Endothelial cell of umbilical vein (primary cell): ENCODE measurements around the gene ARHGAP22. TPM values are rescaled to one million over a fixed set of nuclear protein-coding genes. Genes with fewer than 3 reads are reported as not detected.

Source experiments
- BruUV-seq: library from RNA; stranded (reverse); fragments of 400-500 nt; replicated peaks from 2 replicates; lab custom pipeline; 2021; lab: Mats Ljungman, UMichigan
- CTCF ChIA-PET: fragments of 300-600, 350-600 bp; sonication (Branson Sonifier 250); formaldehyde crosslinking; loops from one replicate; lab custom pipeline; 2021; ENCODE audit warnings: antibody characterized with exemption, inconsistent platforms; lab: Charles Lee
- POLR2A ChIA-PET: fragments of 300-600, 350-600 bp; sonication (Branson Sonifier 250); formaldehyde crosslinking; loops from one replicate; lab custom pipeline; 2021; ENCODE audit warnings: antibody characterized with exemption, inconsistent platforms; lab: Charles Lee
- DNase-seq: peaks from one replicate; pipeline ENCODE4 v3.0.0-alpha.2; 2011; ENCODE audit warnings: low read depth, low spot score
- FAIRE-seq: peaks from 2 replicates; lab custom pipeline; 2011; peaks lifted over from hg19 to GRCh38; lab: Jason Lieb, UNC
- H2AFZ ChIP-seq: 2 replicates; pipeline ENCODE4 v1.6.0; 2012; ENCODE audit warnings: low read depth, low read length, control low read depth, inconsistent platforms
- H3K27ac ChIP-seq: 2 replicates; pipeline ENCODE4 v1.5.1; 2011; ENCODE audit warnings: low read depth, mild to moderate bottlenecking, control low read depth, low read length, moderate library complexity; ENCODE audit not compliant: insufficient read depth
- H3K27me3 ChIP-seq, 2 experiments: 2 replicates each; pipeline versions ENCODE4 v1.6.0 to v1.6.1; 2011; ENCODE audit warnings: low read length in 2 of 2, mixed read lengths in 1 of 2; ENCODE audit not compliant: control insufficient read depth in 2 of 2, insufficient read depth in 2 of 2
- H3K36me3 ChIP-seq, 2 experiments: 2 replicates in 1 of 2; 3 replicates in 1 of 2; pipeline ENCODE4 v1.5.1; 2011; ENCODE audit warnings: low read length in 2 of 2, mild to moderate bottlenecking in 1 of 2, moderate library complexity in 1 of 2; ENCODE audit not compliant: control insufficient read depth in 2 of 2, insufficient read depth in 2 of 2; ENCODE audit errors: extremely low read depth in 1 of 2
- H3K4me1 ChIP-seq: 3 replicates; pipeline ENCODE4 v1.5.1; 2011; ENCODE audit warnings: mild to moderate bottlenecking, low read length; ENCODE audit not compliant: control insufficient read depth, insufficient read depth; ENCODE audit errors: extremely low read depth
- H3K4me2 ChIP-seq: 2 replicates; pipeline ENCODE4 v1.6.1; 2011; ENCODE audit warnings: low read length, control low read depth, mixed read lengths; ENCODE audit not compliant: insufficient read depth
- H3K4me3 ChIP-seq, 3 experiments: fragments of 200-600 bp in 1 of 3; sonication (generic), shearing (Covaris generic) in 1 of 3; replicated peaks in 1 of 3; 2 replicates each; pipeline ENCODE4 v1.5.1; 2011 to 2016; ENCODE audit warnings: control low read depth in 3 of 3, low read length in 3 of 3, mild to moderate bottlenecking in 2 of 3, inconsistent platforms in 1 of 3, low read depth in 1 of 3, moderate library complexity in 1 of 3; ENCODE audit not compliant: insufficient read depth in 1 of 3
- H3K79me2 ChIP-seq: 2 replicates; pipeline ENCODE4 v1.6.0; 2012; ENCODE audit warnings: low read length, inconsistent platforms; ENCODE audit not compliant: control insufficient read depth, insufficient read depth
- H3K9ac ChIP-seq: replicated peaks from 2 replicates; pipeline ENCODE3; 2011; ENCODE audit warnings: low read length, control low read depth; ENCODE audit not compliant: insufficient read depth; ENCODE audit errors: extremely low read depth
- H3K9me1 ChIP-seq: replicated peaks from 3 replicates; pipeline ENCODE4 v1.6.0; 2011; ENCODE audit warnings: mild to moderate bottlenecking, low read length; ENCODE audit not compliant: control insufficient read depth, insufficient read depth; ENCODE audit errors: extremely low read depth
- H3K9me3 ChIP-seq: replicated peaks from 2 replicates; pipeline ENCODE4 v1.5.1; 2012; ENCODE audit warnings: low read length, inconsistent platforms; ENCODE audit not compliant: control insufficient read depth, insufficient read depth
- H4K20me1 ChIP-seq: replicated peaks from 2 replicates; pipeline ENCODE3; 2011; ENCODE audit warnings: mild to moderate bottlenecking, low read length; ENCODE audit not compliant: control insufficient read depth, insufficient read depth; ENCODE audit errors: extremely low read depth
- EZH2 ChIP-seq: IDR thresholded peaks from 2 replicates; pipeline ENCODE4 v1.6.1; 2012; ENCODE audit warnings: borderline replicate concordance, low read depth, mild to moderate bottlenecking, moderate library complexity, low read length, inconsistent platforms; ENCODE audit not compliant: severe bottlenecking
- FOS ChIP-seq: IDR thresholded peaks from 2 replicates; pipeline ENCODE4 v1.6.1; 2011; ENCODE audit warnings: mild to moderate bottlenecking, low read length, moderate library complexity, borderline replicate concordance; ENCODE audit not compliant: insufficient read depth
- GATA2 ChIP-seq: IDR thresholded peaks from 2 replicates; pipeline ENCODE4 v1.7.0; 2011; ENCODE audit warnings: low read depth, mild to moderate bottlenecking, moderate library complexity, mixed read lengths, low read length; ENCODE audit not compliant: insufficient read length, insufficient read depth
- JUN ChIP-seq: IDR thresholded peaks from 2 replicates; pipeline ENCODE4 v1.6.1; 2011; ENCODE audit warnings: borderline replicate concordance, low read depth; ENCODE audit not compliant: insufficient read length, insufficient read depth
- MYC ChIP-seq: IDR thresholded peaks from one replicate; pipeline ENCODE4 v1.6.1; 2011; ENCODE audit warnings: mild to moderate bottlenecking, low read depth, low read length
- POLR2A ChIP-seq: IDR thresholded peaks from 2 replicates; pipeline ENCODE4 v1.6.1; 2012; ENCODE audit warnings: low read depth, mild to moderate bottlenecking, control low read depth, low read length
- POLR2AphosphoS5 ChIP-seq: IDR thresholded peaks from 2 replicates; pipeline ENCODE4 v1.6.1; 2012; ENCODE audit warnings: low read depth, mild to moderate bottlenecking, control low read depth, low read length, moderate library complexity; ENCODE audit not compliant: insufficient read depth
- dilution Hi-C: fragments of 300-500 bp; cut with MboI; formaldehyde crosslinking; loops from one replicate; pipeline ENCODE4 v1.15.0; 2019; ENCODE audit warnings: low sequenced_read_pairs; ENCODE audit not compliant: extremely low pct_ligation_motif_present
- intact Hi-C: fragments of 100-400 bp; cut with micrococcal nuclease; formaldehyde crosslinking; loops from one replicate; pipeline ENCODE4 v1.10.0; 2022
- polyA plus RNA-seq, 4 experiments: library from polyadenylated mRNA; depleted of rRNA in 3 of 4; stranded (reverse) in 3 of 4; unstranded in 1 of 4; fragments of >200 nt; gene quantifications; 2 replicates each; pipeline versions ENCODE4 v1.2.1 to v1.2.3, GENCODE V29; 2011 to 2012; ENCODE audit warnings: missing spikeins in 1 of 4
- total RNA-seq: library from RNA; stranded (reverse); gene quantifications from 2 replicates; pipeline ENCODE4 v1.2.3, GENCODE V29; 2021
- TF ChIP-seq, protein P1 (sequence below): IDR thresholded peaks from 2 replicates; pipeline ENCODE4 v1.6.1; 2011; ENCODE audit not compliant: insufficient read depth, insufficient read length
- TF ChIP-seq, protein P2 (sequence below), 2 donors: IDR thresholded peaks; 1 replicate in 1 of 2; 2 replicates in 1 of 2; pipeline ENCODE4 v1.5.1; 2011; ENCODE audit warnings: low read length in 2 of 2, mild to moderate bottlenecking in 2 of 2, moderate library complexity in 2 of 2, control low read depth in 1 of 2, inconsistent platforms in 1 of 2, low read depth in 1 of 2; ENCODE audit not compliant: insufficient read depth in 1 of 2; ENCODE audit errors: extremely low read depth in 1 of 2

ARHGAP22 gene
- total and polyA plus RNA-seq, 2 donors (not counting 3 experiments of a cell fraction or from before 2014, with no cell fraction given), result 8.6 to 50.3 TPM

- TF ChIP-seq MYC (no peak), POLR2AphosphoS5 (no peak), EZH2 (no peak), GATA2 (no peak), POLR2A (no peak), JUN (no peak), FOS (no peak)
- TF ChIP-seq, protein P1, sequence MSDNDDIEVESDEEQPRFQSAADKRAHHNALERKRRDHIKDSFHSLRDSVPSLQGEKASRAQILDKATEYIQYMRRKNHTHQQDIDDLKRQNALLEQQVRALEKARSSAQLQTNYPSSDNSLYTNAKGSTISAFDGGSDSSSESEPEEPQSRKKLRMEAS, result no peak
- TF ChIP-seq, protein P2, sequence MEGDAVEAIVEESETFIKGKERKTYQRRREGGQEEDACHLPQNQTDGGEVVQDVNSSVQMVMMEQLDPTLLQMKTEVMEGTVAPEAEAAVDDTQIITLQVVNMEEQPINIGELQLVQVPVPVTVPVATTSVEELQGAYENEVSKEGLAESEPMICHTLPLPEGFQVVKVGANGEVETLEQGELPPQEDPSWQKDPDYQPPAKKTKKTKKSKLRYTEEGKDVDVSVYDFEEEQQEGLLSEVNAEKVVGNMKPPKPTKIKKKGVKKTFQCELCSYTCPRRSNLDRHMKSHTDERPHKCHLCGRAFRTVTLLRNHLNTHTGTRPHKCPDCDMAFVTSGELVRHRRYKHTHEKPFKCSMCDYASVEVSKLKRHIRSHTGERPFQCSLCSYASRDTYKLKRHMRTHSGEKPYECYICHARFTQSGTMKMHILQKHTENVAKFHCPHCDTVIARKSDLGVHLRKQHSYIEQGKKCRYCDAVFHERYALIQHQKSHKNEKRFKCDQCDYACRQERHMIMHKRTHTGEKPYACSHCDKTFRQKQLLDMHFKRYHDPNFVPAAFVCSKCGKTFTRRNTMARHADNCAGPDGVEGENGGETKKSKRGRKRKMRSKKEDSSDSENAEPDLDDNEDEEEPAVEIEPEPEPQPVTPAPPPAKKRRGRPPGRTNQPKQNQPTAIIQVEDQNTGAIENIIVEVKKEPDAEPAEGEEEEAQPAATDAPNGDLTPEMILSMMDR (IDR thresholded peaks at IDR 0.05; ENCODE audit: extremely low read depth in 1 of 2, insufficient read depth in 1 of 2, low read depth in 1 of 2, low read length in 2 of 2), result no peak
- ChIA-PET POLR2A (no interaction called here), CTCF (interaction anchor here (1.0 to 1.7 kb wide), 2 partner anchors 10 to 13 kb away, joined by 3 to 4 read pairs; no protein-coding TSS in a partner anchor)
- FAIRE-seq (no peak), DNase-seq (no peak)
- H3K27ac ChIP-seq, result no peak overlapping the region
- H3K27me3 ChIP-seq, result no peaks in the 10 kb centered on the region
- no peaks in the 10 kb centered on the region for H4K20me1 ChIP-seq
- H3K36me3 ChIP-seq, result no peaks in the 10 kb centered on the region
- no peak overlapping the region for H3K9ac ChIP-seq
- dilution Hi-C loops (no loop called here), intact Hi-C loops (no loop called here)
- peaks cover 2% of the 10 kb centered on the region for H3K9me3 ChIP-seq
- no TSS peak for BruUV-seq
- H3K4me2 ChIP-seq, result no peak overlapping the region
- no peak overlapping the region for H2AFZ ChIP-seq
- peaks cover under 1% of the 10 kb centered on the region for H3K4me1 ChIP-seq
- no peak overlapping the region for H3K4me3 ChIP-seq
- H3K79me2 ChIP-seq, result peaks cover 82% of the 10 kb centered on the region
- H3K9me1 ChIP-seq, result no peaks in the 10 kb centered on the region
Measured at GRCh38 chr10:48514916-48515315, 90.0 kb downstream of the ARHGAP22 start.
